ENCODE results near the gene ZNF276. TPM values are rescaled to one million over a fixed set of nuclear protein-coding genes. Genes with fewer than 3 reads are reported as not detected.

Gene ZNF276
- total RNA-seq, 1 donor from 2014 or later = 15.1 TPM

DNA sequence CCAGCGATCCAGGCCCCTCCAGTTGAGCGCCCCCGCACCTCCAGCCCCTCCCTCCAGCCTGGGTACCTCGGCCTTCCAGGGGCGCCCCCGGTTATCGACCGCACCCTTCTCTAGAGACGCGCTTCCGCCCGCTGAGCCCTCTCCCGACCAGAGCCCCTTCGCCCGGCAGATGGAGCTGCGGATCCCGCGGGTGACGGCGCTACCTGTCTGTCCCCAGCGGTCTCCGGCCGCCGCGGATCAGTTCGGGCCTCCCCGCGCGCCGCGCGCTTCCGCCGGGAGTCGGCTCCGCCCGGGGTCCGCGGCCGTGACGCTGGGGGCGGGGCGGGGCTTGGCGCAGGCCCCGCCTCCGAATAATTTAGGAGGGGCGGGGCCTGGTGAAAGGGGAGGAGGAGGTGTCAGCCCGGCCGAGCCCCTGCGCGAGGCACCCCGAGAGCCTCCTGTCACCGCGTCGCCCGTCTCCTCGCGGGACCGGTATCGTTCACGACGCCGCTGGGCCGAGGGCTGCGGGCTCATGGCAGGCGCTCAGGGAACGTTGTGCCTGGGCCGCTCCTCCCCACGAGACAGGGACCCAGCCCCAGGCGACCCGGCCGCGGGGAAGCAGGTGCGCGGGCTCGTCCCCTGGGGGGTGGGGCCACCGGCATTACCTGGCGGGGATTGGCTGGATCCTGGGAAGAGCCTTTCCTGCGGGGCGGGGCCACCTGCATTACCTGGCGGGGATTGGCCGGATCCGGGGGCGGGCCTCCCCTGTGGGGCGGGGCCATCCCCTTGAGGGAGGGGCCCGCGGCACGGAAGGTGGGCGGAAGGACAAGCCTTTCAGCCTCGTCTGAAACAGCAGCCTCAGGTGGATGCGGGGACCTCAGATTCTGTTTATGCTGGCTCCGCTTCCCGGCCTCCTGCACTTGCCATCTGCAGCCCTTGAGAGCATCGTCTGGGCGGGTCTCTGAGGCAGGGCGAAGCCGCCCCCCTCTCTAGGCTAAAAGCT is 19.6 kb upstream of the ZNF276 start, which contains the start of gene SPATA2L:
Gene SPATA2L (minus strand): TSS at position 281 of the 982 bp plus-strand sequence. CDS start 473 bp downstream, outside the sequence.
- H3K27me3 ChIP-seq (ENCODE audit: control insufficient read depth in 3 of 3, insufficient read depth in 3 of 3, low read length in 3 of 3) = peaks cover 10 to 25% (median 25%) of the 10 kb centered on the region in 3 donors
- no peaks in the 10 kb centered on the region for H3K9me3 ChIP-seq (ENCODE audit: control insufficient read depth in 3 of 3, low read length in 3 of 3)
- H3K27ac ChIP-seq (ENCODE audit: low read depth, low read length) = peak within 1 kb of the TSS; percentile 40
- peak within 1 kb of the TSS in 2 of 3 donors; percentile 62 to 68 for H3K9ac ChIP-seq (ENCODE audit: low read depth in 1 of 3, low read length in 3 of 3)
- H3K4me3 ChIP-seq (ENCODE audit: low read length in 3 of 3) = peak within 1 kb of the TSS; percentile 62 to 73 (median 69)
- H3K36me3 ChIP-seq (ENCODE audit: control insufficient read depth in 3 of 3, insufficient read depth in 3 of 3, low read length in 3 of 3) = no peaks in the 10 kb centered on the region
- peaks cover 14 to 29% (median 25%) of the 10 kb centered on the region in 3 donors for H3K4me1 ChIP-seq (ENCODE audit: control insufficient read depth in 3 of 3, insufficient read depth in 3 of 3, low read length in 3 of 3)

DNA sequence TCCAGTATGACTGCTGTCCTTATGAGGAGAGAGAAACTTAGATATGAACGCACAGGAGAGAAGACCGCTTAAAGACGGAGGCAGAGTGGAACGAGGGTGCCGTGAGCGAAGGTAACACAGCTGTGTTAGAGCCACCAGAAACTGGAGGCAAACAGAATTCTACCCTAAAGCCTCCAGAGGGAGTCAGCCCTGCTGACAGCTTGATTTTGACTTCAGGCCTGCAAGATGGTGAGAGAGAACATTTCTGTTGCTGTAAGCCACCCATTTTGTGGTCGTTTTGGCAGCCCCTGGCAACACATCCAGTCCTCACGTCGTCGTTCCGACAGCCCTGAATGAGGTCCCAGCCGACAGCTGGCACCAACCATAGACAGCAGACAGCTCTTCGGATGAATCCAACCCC is 17.1 kb upstream of the ZNF276 start:
- no peak overlapping the region for H3K9ac ChIP-seq (ENCODE audit: low read depth in 1 of 3, low read length in 3 of 3)
- H3K4me1 ChIP-seq (ENCODE audit: control insufficient read depth in 3 of 3, insufficient read depth in 3 of 3, low read length in 3 of 3) = peaks cover 14 to 21% (median 19%) of the 10 kb centered on the region in 3 donors
- H3K27ac ChIP-seq (ENCODE audit: low read depth, low read length) = no peak overlapping the region
- H3K9me3 ChIP-seq (ENCODE audit: control insufficient read depth in 3 of 3, low read length in 3 of 3) = no peaks in the 10 kb centered on the region
- peaks cover 10 to 25% (median 21%) of the 10 kb centered on the region in 3 donors for H3K27me3 ChIP-seq (ENCODE audit: control insufficient read depth in 3 of 3, insufficient read depth in 3 of 3, low read length in 3 of 3)
- no peak overlapping the region for H3K4me3 ChIP-seq (ENCODE audit: low read length in 3 of 3)
- H3K36me3 ChIP-seq (ENCODE audit: control insufficient read depth in 3 of 3, insufficient read depth in 3 of 3, low read length in 3 of 3) = peaks cover 0 to 4% (median 0%) of the 10 kb centered on the region in 3 donors

DNA sequence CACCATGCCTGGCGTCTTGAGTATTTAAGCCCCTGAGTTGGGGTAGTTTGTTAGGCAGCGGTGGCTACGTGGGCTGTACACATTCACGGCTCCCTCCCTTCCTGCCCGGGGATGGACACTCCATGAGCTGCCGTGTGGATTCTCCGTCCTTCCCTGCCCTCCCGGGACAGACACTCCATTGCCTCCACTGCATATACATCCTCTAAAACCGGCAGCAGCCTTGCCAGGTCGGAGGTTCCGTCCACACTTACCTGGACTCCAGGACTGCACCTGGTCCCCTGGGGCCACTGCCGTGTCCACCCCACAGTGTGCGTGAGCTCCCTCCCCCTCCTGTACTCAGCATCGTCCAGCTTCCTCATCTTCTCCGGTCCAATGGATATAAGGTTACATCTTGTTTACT is 16.3 kb upstream of the ZNF276 start:
- Histone ChIP-seq H3K36me3 (ENCODE audit: control insufficient read depth in 3 of 3, insufficient read depth in 3 of 3, low read length in 3 of 3) (peaks cover 0 to 4% (median 0%) of the 10 kb centered on the region in 3 donors), H3K4me1 (ENCODE audit: control insufficient read depth in 3 of 3, insufficient read depth in 3 of 3, low read length in 3 of 3) (peaks cover 10 to 17% (median 14%) of the 10 kb centered on the region in 3 donors), H3K27ac (ENCODE audit: low read depth, low read length) (no peak overlapping the region), H3K4me3 (ENCODE audit: low read length in 3 of 3) (no peak overlapping the region), H3K27me3 (ENCODE audit: control insufficient read depth in 3 of 3, insufficient read depth in 3 of 3, low read length in 3 of 3) (peaks cover 10 to 25% (median 21%) of the 10 kb centered on the region in 3 donors), H3K9me3 (ENCODE audit: control insufficient read depth in 3 of 3, low read length in 3 of 3) (no peaks in the 10 kb centered on the region), H3K9ac (ENCODE audit: low read depth in 1 of 3, low read length in 3 of 3) (no peak overlapping the region)

DNA sequence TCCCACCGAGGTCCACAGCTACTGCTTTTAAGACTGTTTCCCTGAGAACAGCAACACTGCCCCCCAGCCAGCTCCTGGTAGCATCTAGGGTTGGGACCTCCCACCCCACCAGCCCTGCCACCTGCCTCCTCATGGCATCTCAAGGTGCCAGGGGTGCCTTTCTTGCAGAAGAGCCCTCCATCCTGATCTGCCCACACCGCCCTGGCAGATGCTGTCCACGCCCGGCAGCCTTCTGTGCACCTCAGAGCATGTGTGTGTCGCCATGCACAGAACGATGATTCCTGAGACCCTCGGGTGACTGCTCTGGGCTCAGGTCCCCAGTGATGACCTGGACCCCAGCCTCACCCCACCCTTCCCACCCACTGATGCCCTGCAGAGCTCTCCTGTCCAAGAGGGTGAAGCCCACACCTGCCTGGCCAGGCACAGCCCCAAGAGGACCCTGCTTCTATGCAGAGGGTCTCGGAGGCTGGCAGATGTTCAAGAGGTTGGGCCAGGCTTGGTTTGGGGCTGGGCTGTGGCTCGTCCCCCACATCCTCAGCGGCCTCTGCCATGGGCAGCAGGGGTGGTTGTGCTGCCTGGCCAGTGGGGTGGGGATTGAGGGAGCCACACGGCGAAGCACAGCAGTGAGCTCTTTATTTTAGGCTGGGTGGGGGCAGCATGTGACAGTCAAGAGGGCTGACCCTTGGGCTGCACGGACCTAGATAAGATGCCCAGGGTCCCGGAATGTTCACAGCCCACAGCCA is 14.6 kb upstream of the ZNF276 start:
- Histone ChIP-seq H3K9ac (ENCODE audit: low read depth in 1 of 3, low read length in 3 of 3) (no peak overlapping the region), H3K27ac (ENCODE audit: low read depth, low read length) (no peak overlapping the region), H3K9me3 (ENCODE audit: control insufficient read depth in 3 of 3, low read length in 3 of 3) (no peaks in the 10 kb centered on the region), H3K4me3 (ENCODE audit: low read length in 3 of 3) (no peak overlapping the region), H3K36me3 (ENCODE audit: control insufficient read depth in 3 of 3, insufficient read depth in 3 of 3, low read length in 3 of 3) (peaks cover 0 to 4% (median 0%) of the 10 kb centered on the region in 3 donors), H3K4me1 (ENCODE audit: control insufficient read depth in 3 of 3, insufficient read depth in 3 of 3, low read length in 3 of 3) (peaks cover 0 to 7% (median 2%) of the 10 kb centered on the region in 3 donors), H3K27me3 (ENCODE audit: control insufficient read depth in 3 of 3, insufficient read depth in 3 of 3, low read length in 3 of 3) (peaks cover 10 to 21% (median 19%) of the 10 kb centered on the region in 3 donors)

DNA sequence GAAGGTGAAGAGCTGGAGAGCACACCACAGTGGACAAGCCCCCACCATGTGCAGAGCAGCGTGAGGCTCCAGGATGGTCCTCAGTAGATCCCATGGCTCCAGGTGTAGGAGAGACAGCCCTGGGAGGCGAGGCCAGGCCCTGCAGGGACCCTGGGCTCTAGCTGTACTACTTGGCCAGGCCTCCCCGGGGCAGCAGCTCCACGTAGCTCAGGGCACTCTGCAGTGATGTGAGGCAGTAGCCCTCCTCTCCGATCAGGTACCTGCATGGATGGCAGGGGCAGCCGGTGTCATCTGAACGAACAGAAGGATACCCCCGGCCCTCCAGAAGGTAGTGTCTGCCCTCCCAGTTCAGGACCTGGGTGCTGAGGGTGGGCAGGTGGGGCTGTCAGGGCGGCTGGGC is 13.6 kb upstream of the ZNF276 start:
- H3K9me3 ChIP-seq (ENCODE audit: control insufficient read depth in 3 of 3, low read length in 3 of 3) = no peaks in the 10 kb centered on the region
- no peak overlapping the region for H3K9ac ChIP-seq (ENCODE audit: low read depth in 1 of 3, low read length in 3 of 3)
- H3K36me3 ChIP-seq (ENCODE audit: control insufficient read depth in 3 of 3, insufficient read depth in 3 of 3, low read length in 3 of 3) = peaks cover 0 to 4% (median 0%) of the 10 kb centered on the region in 3 donors
- H3K4me1 ChIP-seq (ENCODE audit: control insufficient read depth in 3 of 3, insufficient read depth in 3 of 3, low read length in 3 of 3) = peaks cover 0 to 7% (median 0%) of the 10 kb centered on the region in 3 donors
- H3K27ac ChIP-seq (ENCODE audit: low read depth, low read length) = no peak overlapping the region
- H3K4me3 ChIP-seq (ENCODE audit: low read length in 3 of 3) = no peak overlapping the region
- peaks cover 10 to 23% (median 19%) of the 10 kb centered on the region in 3 donors for H3K27me3 ChIP-seq (ENCODE audit: control insufficient read depth in 3 of 3, insufficient read depth in 3 of 3, low read length in 3 of 3)

DNA sequence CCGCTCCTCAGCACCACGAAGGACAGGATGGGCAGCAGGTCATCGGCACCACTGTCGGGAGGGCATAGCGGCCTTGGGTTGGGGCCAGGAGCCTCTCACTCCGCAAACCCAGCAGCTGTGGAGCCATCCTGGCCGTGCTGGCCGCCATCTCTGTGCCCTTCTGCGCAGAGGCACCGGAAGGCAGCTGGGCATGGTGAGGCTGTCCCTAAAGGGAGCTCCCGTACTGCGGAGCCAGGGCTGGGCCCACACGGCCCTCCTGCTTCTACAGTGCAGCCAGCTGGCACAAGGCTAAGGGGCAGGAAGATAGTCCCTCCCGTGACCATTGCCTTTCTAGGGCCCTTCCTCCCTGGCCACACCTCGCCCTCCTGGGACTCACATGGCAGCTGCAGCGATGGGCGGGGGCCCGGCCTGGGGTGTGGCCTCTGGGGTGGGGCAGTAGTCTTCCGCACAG is 12.8 kb upstream of the ZNF276 start:
- H3K4me1 ChIP-seq (ENCODE audit: control insufficient read depth in 3 of 3, insufficient read depth in 3 of 3, low read length in 3 of 3) = peaks cover 0 to 7% (median 0%) of the 10 kb centered on the region in 3 donors
- H3K9me3 ChIP-seq (ENCODE audit: control insufficient read depth in 3 of 3, low read length in 3 of 3) = no peaks in the 10 kb centered on the region
- H3K9ac ChIP-seq (ENCODE audit: low read depth in 1 of 3, low read length in 3 of 3) = no peak overlapping the region
- peaks cover 8 to 16% (median 12%) of the 10 kb centered on the region in 3 donors for H3K27me3 ChIP-seq (ENCODE audit: control insufficient read depth in 3 of 3, insufficient read depth in 3 of 3, low read length in 3 of 3)
- peaks cover 0 to 4% (median 0%) of the 10 kb centered on the region in 3 donors for H3K36me3 ChIP-seq (ENCODE audit: control insufficient read depth in 3 of 3, insufficient read depth in 3 of 3, low read length in 3 of 3)
- no peak overlapping the region for H3K27ac ChIP-seq (ENCODE audit: low read depth, low read length)
- H3K4me3 ChIP-seq (ENCODE audit: low read length in 3 of 3) = no peak overlapping the region

DNA sequence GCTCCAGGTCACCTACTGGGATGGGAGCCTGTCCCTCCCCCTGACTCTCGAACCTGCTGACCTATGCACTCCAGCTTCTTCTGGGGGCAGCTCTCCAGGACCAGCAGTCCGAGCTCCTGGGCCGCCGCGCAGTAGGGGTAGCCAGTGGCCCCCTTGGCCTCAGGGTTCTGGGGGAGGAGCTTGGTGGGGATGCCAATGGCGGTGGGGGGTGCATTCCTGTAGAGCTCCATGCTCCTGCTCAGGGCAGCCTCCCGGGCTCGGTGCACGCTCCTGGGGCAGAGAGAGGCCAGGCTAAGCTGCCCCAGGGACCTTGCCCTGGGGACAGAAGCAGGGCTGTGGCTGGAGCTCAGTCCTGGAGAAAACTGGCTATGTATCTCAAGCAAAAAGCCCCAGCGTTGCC is 12.2 kb upstream of the ZNF276 start:
- Histone ChIP-seq H3K9ac (ENCODE audit: low read depth in 1 of 3, low read length in 3 of 3) (no peak overlapping the region), H3K9me3 (ENCODE audit: control insufficient read depth in 3 of 3, low read length in 3 of 3) (no peaks in the 10 kb centered on the region), H3K4me1 (ENCODE audit: control insufficient read depth in 3 of 3, insufficient read depth in 3 of 3, low read length in 3 of 3) (peaks cover 0 to 7% (median 0%) of the 10 kb centered on the region in 3 donors), H3K27me3 (ENCODE audit: control insufficient read depth in 3 of 3, insufficient read depth in 3 of 3, low read length in 3 of 3) (peaks cover 7 to 13% (median 11%) of the 10 kb centered on the region in 3 donors), H3K4me3 (ENCODE audit: low read length in 3 of 3) (no peak overlapping the region), H3K36me3 (ENCODE audit: control insufficient read depth in 3 of 3, insufficient read depth in 3 of 3, low read length in 3 of 3) (peaks cover 0 to 4% (median 0%) of the 10 kb centered on the region in 3 donors), H3K27ac (ENCODE audit: low read depth, low read length) (no peak overlapping the region)

DNA sequence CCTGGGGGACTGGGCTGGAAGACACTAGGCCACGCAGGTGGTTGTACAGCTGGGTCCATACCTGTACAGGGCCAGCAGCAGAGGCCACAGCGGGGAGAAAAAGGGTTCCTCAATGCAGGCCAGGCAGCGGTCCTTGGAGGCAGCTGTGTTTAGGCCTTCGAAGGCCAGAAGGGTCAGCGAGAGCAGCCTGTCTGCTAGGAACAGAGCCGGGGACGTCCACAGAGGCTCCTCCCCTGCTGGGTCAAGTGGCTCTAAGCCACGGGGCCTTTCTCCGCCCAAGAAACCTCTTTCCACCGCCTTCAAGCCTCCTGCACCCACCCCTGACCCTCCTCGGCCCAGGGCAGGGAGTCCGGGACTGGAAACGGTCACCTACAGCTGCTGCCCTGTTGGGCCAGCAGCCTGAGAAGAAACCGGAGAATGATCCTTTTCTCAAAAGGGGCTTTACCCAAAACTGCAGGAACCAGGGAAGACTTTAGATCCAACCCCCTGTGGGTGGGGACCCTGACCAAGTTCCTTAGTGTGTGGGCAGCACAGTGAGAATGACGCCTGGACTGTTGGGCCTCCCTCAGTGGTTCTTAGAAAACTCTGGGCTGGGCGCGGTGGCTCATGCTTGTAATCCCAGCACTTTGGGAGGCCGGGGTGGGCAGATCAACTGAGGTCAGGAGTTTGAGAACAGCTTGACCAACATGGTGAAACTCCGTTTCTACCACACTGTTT is 11.5 kb upstream of the ZNF276 start:
- peaks cover 0 to 7% (median 0%) of the 10 kb centered on the region in 3 donors for H3K4me1 ChIP-seq (ENCODE audit: control insufficient read depth in 3 of 3, insufficient read depth in 3 of 3, low read length in 3 of 3)
- H3K4me3 ChIP-seq (ENCODE audit: low read length in 3 of 3) = no peak overlapping the region
- H3K9me3 ChIP-seq (ENCODE audit: control insufficient read depth in 3 of 3, low read length in 3 of 3) = no peaks in the 10 kb centered on the region
- H3K27ac ChIP-seq (ENCODE audit: low read depth, low read length) = no peak overlapping the region
- no peak overlapping the region for H3K9ac ChIP-seq (ENCODE audit: low read depth in 1 of 3, low read length in 3 of 3)
- H3K27me3 ChIP-seq (ENCODE audit: control insufficient read depth in 3 of 3, insufficient read depth in 3 of 3, low read length in 3 of 3) = peaks cover 3 to 6% (median 4%) of the 10 kb centered on the region in 3 donors
- peaks cover 0 to 4% (median 0%) of the 10 kb centered on the region in 3 donors for H3K36me3 ChIP-seq (ENCODE audit: control insufficient read depth in 3 of 3, insufficient read depth in 3 of 3, low read length in 3 of 3)
